GM12872 (cell line): ENCODE measurements around the gene SCGB1C1.

Source experiments
- CTCF ChIP-seq: IDR thresholded peaks from 3 replicates; pipeline ENCODE4 v1.5.1; 2011; ENCODE audit warnings: low read depth, mild to moderate bottlenecking, low read length, moderate library complexity; ENCODE audit not compliant: insufficient read depth

SCGB1C1 gene

GRCh38 chr11:236774-237767 lies 44.2 kb downstream of the SCGB1C1 start, which contains the start of gene PSMD13:
PSMD13 (plus strand) TSS chr11:236976; CDS start chr11:237050, 74 bp downstream.
- TF ChIP-seq CTCF, result no peak

- TF ChIP-seq CTCF, result no peak
These were observed 47.4 kb downstream of the SCGB1C1 start for GRCh38 chr11:240315-240714.

GRCh38 chr11:241634-242033 lies 48.8 kb downstream of the SCGB1C1 start:
- no peak for TF ChIP-seq CTCF
